Pancreas (tissue), 10 donors: ENCODE data around the gene RPS6KB2. TPM values are rescaled to one million over a fixed set of nuclear protein-coding genes. Genes with fewer than 3 reads are reported as not detected.

Experiments used
- ATAC-seq, 4 donors: fragments of 200-7000 bp; cut with Tn5 transposase; one replicate each; pipeline versions ENCODE4 v1.8.0 to v1.9.1; 2020; ENCODE audit warnings: mild to moderate bottlenecking in 4 of 4, moderate library complexity in 4 of 4
- DNase-seq, 6 donors: peaks; one replicate each; pipeline ENCODE4 v3.0.0-alpha.2; 2020
- FAIRE-seq: peaks from 2 replicates; lab custom pipeline; 2012; peaks lifted over from hg19 to GRCh38; lab: Jason Lieb, UNC
- H3K27ac ChIP-seq, 4 donors: fragments of 200-600 bp; sonication (generic); 1 replicate in 3 of 4; 2 replicates in 1 of 4; pipeline versions ENCODE4 v1.5.0 to v1.8.0; 2020
- H3K27me3 ChIP-seq, 4 donors: fragments of 200-600 bp; one replicate each; pipeline ENCODE4 v1.8.0; 2021
- H3K36me3 ChIP-seq, 3 donors: fragments of 200-600 bp; sonication (generic) in 1 of 3; one replicate each; pipeline versions ENCODE4 v1.5.0 to v1.8.0; 2020 to 2021
- H3K4me1 ChIP-seq, 3 donors: fragments of 200-600 bp; one replicate each; pipeline ENCODE4 v1.8.0; 2021
- H3K4me3 ChIP-seq, 4 donors: fragments of 200-600 bp; sonication (generic) in 2 of 4; one replicate each; pipeline versions ENCODE4 v1.5.0 to v1.8.0; 2020 to 2021
- H3K9me3 ChIP-seq, 4 donors: fragments of 200-600 bp; one replicate each; pipeline ENCODE4 v1.8.0; 2021
- CTCF ChIP-seq, 4 donors: fragments of 200-600 bp; sonication (generic) in 3 of 4; IDR thresholded peaks; one replicate each; pipeline versions ENCODE4 v1.5.0 to v1.8.0; 2021; ENCODE audit warnings: antibody characterized with exemption in 4 of 4
- WGBS, 2 donors: extraction: QIAGEN DNeasy Blood & Tissue Kit; methylation state at CpG; one replicate each; pipeline ENCODE4 v1.1.7; 2013; 5-methylcytosine and 5-hydroxymethylcytosine counted together
- intact Hi-C, 3 donors: fragments of 100-400 bp; cut with DNase I; formaldehyde crosslinking; loops; one replicate each; pipeline versions ENCODE4 v1.11.1 to v1.14.2; 2022
- polyA plus RNA-seq, 2 donors: library from polyadenylated mRNA; stranded (reverse); fragments of 200-250 nt; gene quantifications; one replicate each; pipeline ENCODE4 v1.2.3, GENCODE V29; 2013
- total RNA-seq, 6 donors: library from RNA; stranded (reverse); fragmentation: NEBNext Ultra II Directional in 4 of 6; extraction: Animal tissue kit (Norgen Biotek cat#: 25700) in 4 of 6; gene quantifications; one replicate each; pipeline versions ENCODE4 v1.2.1 to v1.2.4, GENCODE V29; 2021 to 2023
- donor health status: healthy with polysubstance abuse.
- donor health status: DM: no; HTN: no; CAD: no; lungs with moderate emphysema.
- donor health status: DM: no; HTN: no; CAD: no.
- donor health status: control.
- donor health status: control.
- donor health status: Bipolar disorder and iron deficiency.
- donor health status: DM: yes; HTN: yes; CAD: no.
- donor health status: DM: no; HTN: no; CAD: no.
- donor health status: DM: no; HTN: no; CAD: no.
- donor health status: DM: yes; HTN: yes; CAD: no.

RPS6KB2 gene
- total and polyA plus RNA-seq, 8 donors = 17.6 to 71.6 (median 25.3) TPM

GRCh38 chr11:67396587-67397389 lies 31.5 kb upstream of the RPS6KB2 start:
- ATAC-seq (no peak), FAIRE-seq (no peak), DNase-seq (peak in 1 of 6 donors; percentile 67)
- H3K4me3 ChIP-seq = no peak overlapping the region
- H3K27ac ChIP-seq = no peak overlapping the region
- H3K27me3 ChIP-seq = no peaks in the 10 kb centered on the region
- WGBS, 2 donors = 66 to 69% methylated on average over 12 to 13 of the region's 13 CpGs
- H3K9me3 ChIP-seq = no peaks in the 10 kb centered on the region
- no peak for TF ChIP-seq CTCF (IDR thresholded peaks at IDR 0.05)
- peaks cover 3 to 23% (median 4%) of the 10 kb centered on the region in 3 donors for H3K36me3 ChIP-seq
- H3K4me1 ChIP-seq = peaks cover 0 to 10% (median 7%) of the 10 kb centered on the region in 3 donors
- intact Hi-C loops = no loop called here

GRCh38 chr11:67397536-67397935 lies 30.8 kb upstream of the RPS6KB2 start:
- no peak overlapping the region for H3K4me3 ChIP-seq
- H3K9me3 ChIP-seq = no peaks in the 10 kb centered on the region
- H3K36me3 ChIP-seq = peaks cover 3 to 23% (median 4%) of the 10 kb centered on the region in 3 donors
- no peak for ATAC-seq
- WGBS, 2 donors = 60 to 67% methylated on average over 6 of the region's 6 CpGs
- intact Hi-C loops = no loop called here
- no peaks in the 10 kb centered on the region for H3K27me3 ChIP-seq
- H3K4me1 ChIP-seq = peaks cover 4 to 14% (median 7%) of the 10 kb centered on the region in 3 donors
- no peak for FAIRE-seq
- no peak for DNase-seq
- TF ChIP-seq CTCF (IDR thresholded peaks at IDR 0.05) = no peak
- H3K27ac ChIP-seq = no peak overlapping the region

GRCh38 chr11:67397986-67398660 lies 30.2 kb upstream of the RPS6KB2 start:
- no peaks in the 10 kb centered on the region for H3K27me3 ChIP-seq
- H3K4me1 ChIP-seq = peaks cover 4 to 14% (median 7%) of the 10 kb centered on the region in 3 donors
- WGBS, 2 donors = 83 to 85% methylated on average over 24 of the region's 24 CpGs
- intact Hi-C loops = no loop called here
- no peaks in the 10 kb centered on the region for H3K9me3 ChIP-seq
- no peak overlapping the region for H3K4me3 ChIP-seq
- ATAC-seq (no peak), FAIRE-seq (no peak), DNase-seq (no peak)
- H3K27ac ChIP-seq = no peak overlapping the region
- H3K36me3 ChIP-seq = peaks cover 3 to 23% (median 4%) of the 10 kb centered on the region in 3 donors
- TF ChIP-seq CTCF (IDR thresholded peaks at IDR 0.05) = no peak

- FAIRE-seq (no peak), DNase-seq (no peak), ATAC-seq (no peak)
- no peak for TF ChIP-seq CTCF (IDR thresholded peaks at IDR 0.05)
- H3K4me3 ChIP-seq = no peak overlapping the region
- no peaks in the 10 kb centered on the region for H3K27me3 ChIP-seq
- peaks cover 4 to 14% (median 7%) of the 10 kb centered on the region in 3 donors for H3K4me1 ChIP-seq
- WGBS, 2 donors = 86 to 90% methylated on average over 31 of the region's 31 CpGs
- no peak overlapping the region for H3K27ac ChIP-seq
- intact Hi-C loops = no loop called here
- no peaks in the 10 kb centered on the region for H3K9me3 ChIP-seq
- H3K36me3 ChIP-seq = peaks cover 3 to 23% (median 4%) of the 10 kb centered on the region in 3 donors
Measured at GRCh38 chr11:67398661-67399563, 29.4 kb upstream of the RPS6KB2 start.
